Posterior vena cava (tissue), 2 donors: ENCODE data around the gene PLA2G4B. TPM values are rescaled to one million over a fixed set of nuclear protein-coding genes. Genes with fewer than 3 reads are reported as not detected.
"Not testable (repeated sequence)": the region's sequence is repeated elsewhere in the genome, so short reads cannot be mapped to it uniquely, and the experiment has no call there.

Source experiments
- DNase-seq: peaks from one replicate; pipeline ENCODE4 v3.0.0-alpha.2; 2020; ENCODE audit warnings: low spot score
- intact Hi-C, 2 donors: fragments of 100-400 bp; cut with DNase I; formaldehyde crosslinking; loops; one replicate each; pipeline versions ENCODE4 v1.14.1 to v1.14.2; 2022 to 2023
- total RNA-seq, 2 donors: library from RNA; stranded (reverse); fragmentation: NEBNext Ultra II Directional; extraction: Animal tissue kit (Norgen Biotek cat#: 25700); gene quantifications; one replicate each; pipeline ENCODE4 v1.2.1, GENCODE V29; 2021
- donor health status: DM: yes; HTN: yes; CAD: no.
- donor health status: DM: yes; HTN: yes; CAD: no.

Gene PLA2G4B
- total RNA-seq, 2 donors from 2014 or later: 1.5 to 4.0 TPM

GRCh38 chr15:41823502-41823901 is 15.1 kb upstream of the PLA2G4B start:
- DNase-seq: no peak
- intact Hi-C loops: no loop called here

DNA sequence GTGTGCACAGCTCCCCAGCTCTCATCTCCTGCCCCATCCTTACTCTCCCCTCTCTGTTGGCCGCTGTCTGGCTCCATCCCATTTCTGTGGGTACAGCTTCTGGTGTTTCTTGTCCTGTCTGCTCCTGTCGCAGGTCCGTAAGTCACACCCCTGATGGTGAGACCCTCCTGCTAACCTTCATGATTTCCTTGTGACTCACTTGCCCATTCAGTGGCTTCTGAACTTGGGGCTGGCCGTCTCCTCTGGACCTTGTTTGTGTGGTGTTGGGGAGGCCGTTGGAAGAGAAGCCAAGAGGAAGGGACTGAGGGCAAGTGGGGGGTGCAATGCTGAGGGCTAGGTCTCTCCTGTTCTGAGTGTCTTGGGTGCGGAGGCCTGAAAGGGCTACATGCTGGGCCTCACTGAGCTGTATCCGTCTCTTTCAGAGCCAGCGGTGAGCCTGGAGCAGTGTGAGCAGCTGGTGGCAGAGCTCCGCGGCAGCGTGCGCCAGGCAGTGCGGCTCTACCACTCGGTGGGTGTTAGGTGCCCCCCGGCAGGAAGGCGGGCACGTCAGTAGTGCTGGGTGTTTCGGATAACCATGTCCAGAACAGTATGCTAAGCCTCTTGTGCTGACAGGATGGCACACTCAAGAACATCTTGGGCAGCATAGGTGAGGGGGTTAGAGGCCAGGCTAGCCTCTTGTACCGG is 14.4 kb upstream of the PLA2G4B start:
- intact Hi-C loops: no loop called here
- no peak for DNase-seq

- intact Hi-C loops: no loop called here
- no peak for DNase-seq
Observed at GRCh38 chr15:41825145-41825544, 13.5 kb upstream of the PLA2G4B start.

GRCh38 chr15:41825572-41826535 is 12.8 kb upstream of the PLA2G4B start:
- DNase-seq: no peak
- intact Hi-C loops: no loop called here

DNA sequence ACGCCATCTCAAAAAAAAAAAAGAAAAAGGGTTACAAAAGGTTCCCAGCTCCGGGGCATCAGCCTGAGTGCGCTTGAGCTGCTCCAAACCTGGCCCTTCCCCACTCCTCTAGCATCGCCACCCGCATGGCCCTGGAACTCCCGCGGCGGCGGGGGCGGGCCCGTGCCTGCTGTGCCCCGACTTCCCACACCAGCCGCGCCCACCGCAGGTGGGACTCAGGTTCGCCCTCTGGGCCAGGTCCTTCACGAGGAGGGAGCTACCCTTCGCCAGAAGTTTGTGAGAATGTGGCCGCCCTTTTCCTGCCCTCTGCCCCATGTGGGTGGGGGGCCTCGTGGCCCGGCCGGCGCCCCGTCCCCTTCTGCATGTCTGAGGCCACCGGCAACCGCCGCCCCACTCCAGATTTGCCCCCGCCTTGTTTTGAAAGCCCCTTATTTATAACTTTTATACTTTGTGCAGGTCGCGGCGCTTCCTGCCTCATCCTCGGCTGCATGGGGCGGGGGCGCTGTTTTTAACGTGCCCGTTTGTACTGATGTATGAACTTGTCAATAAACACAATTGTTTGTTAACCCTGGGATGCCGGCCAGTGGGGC is 11.3 kb upstream of the PLA2G4B start:
- intact Hi-C loops: no loop called here
- DNase-seq: no peak

- DNase-seq: peak; percentile 98
- intact Hi-C loops: no loop called here
Observed at GRCh38 chr15:41827880-41828806, 10.5 kb upstream of the PLA2G4B start, which contains the start of gene JMJD7. Gene JMJD7, plus strand, starts transcription at chr15:41828092. Its CDS starts 33 bp downstream, at chr15:41828125.

- intact Hi-C loops: no loop called here
- DNase-seq: no peak
Observed at GRCh38 chr15:41828807-41829141, 9.9 kb upstream of the PLA2G4B start.

- intact Hi-C loops: no loop called here
Observed at GRCh38 chr15:41829959-41830646, 8.5 kb upstream of the PLA2G4B start.

DNA sequence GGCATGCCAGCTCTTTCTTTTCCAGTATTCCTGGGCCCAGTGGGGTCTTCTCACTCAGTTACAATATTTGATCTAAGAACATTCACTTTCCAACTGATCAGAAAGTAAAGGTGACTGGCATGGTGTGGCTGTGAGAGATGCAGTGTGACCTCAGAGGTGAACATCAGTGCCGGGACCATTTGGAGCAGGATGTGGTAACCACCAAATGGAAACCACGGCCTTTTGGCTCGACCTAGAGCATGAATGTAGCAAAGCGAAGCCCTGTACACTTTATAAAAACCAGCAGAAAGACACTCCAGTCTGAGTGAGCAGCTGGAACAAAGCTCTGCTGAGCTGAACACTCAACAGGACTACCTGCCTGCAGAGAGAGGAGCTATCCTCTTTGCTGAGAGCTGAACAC is 7.4 kb upstream of the PLA2G4B start:
- intact Hi-C loops, DNase-seq: not testable (repeated sequence)

More at GRCh38 chr15:41829959-41830646, 8.5 kb upstream of the PLA2G4B start:
- DNase-seq: no peak

DNA sequence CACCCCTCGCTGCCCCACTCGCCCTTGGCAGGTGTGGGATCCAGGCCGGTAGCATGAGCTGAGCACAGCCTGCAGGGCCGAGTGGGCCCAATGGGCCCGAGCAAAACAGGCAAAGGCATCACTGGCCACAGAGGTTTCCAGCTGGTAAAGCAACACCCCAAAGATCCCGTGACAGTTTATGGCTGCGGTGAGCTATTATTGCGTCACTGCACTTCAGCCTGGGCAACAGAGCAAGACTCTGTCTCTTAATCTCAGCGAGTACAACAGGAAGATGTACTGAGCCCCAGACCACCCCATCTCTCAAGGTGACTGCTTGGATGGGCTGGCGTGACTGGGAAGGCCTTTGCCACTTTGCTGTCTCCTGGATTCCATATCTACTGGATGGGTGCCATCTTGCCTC is 6.4 kb upstream of the PLA2G4B start:
- intact Hi-C loops: no loop called here
- DNase-seq: no peak

- intact Hi-C loops: no loop called here
- DNase-seq: no peak
Observed at GRCh38 chr15:41832875-41833274, 5.8 kb upstream of the PLA2G4B start.

DNA sequence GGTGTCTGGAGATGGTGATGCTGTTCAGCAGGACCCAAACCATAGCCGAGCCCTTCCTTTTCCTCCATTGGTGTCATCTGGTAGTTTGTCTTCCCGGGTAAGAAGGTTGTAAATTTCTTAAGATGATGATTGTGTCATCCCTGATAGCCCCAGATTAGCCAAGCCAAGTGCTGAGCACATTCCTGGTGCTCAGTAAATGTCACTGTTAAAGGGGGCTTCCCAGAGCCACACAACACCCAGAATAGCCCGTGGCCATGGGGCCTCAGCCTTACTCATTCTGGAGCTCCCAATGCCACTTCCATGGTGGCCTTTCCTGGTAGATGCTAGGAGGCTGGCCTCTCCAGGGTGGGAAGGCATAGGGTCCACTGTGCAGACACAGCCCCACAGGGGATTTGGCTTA is 4.6 kb upstream of the PLA2G4B start:
- intact Hi-C loops: no loop called here
- DNase-seq: no peak

- no peak for DNase-seq
- intact Hi-C loops: no loop called here
Observed at GRCh38 chr15:41836073-41836472, 2.6 kb upstream of the PLA2G4B start.

GRCh38 chr15:41836713-41837454 is 1.8 kb upstream of the PLA2G4B start:
- intact Hi-C loops: no loop called here
- DNase-seq: no peak

DNA sequence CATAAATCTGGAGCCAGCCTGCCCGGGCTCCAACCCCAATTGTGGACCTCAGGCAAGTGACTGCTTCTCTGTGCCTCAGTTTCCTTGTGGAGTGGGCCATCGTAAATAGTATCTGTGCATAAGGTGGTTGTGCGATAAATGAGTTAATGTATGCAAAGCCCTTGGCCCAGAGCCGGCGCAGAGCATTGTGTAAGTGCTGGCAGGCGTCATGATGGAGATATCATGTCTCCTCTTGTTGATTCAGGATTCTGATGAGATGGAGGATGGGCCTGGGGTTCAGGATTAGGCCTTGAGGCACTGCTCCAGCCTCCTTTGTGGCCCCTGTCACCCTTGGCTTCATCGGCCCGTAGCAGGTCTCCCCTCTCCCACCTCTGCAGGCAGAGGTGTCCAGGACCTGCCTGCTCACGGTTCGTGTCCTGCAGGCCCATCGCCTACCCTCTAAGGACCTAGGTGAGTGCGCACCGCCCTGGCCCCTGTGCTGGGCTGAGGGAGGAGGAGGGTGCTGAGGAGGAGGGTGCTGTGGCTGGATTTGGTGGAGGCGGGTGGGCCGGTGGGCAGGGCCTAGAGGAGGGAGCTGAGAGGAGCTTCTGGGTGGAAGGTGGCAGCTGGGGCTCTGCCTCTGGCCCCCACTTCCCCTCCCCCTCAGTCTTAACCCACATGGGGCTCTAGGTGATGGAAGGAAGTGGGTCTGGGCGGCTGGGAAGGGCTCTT is 1.3 kb downstream of the PLA2G4B start:
- intact Hi-C loops: no loop called here
- DNase-seq: no peak

DNA sequence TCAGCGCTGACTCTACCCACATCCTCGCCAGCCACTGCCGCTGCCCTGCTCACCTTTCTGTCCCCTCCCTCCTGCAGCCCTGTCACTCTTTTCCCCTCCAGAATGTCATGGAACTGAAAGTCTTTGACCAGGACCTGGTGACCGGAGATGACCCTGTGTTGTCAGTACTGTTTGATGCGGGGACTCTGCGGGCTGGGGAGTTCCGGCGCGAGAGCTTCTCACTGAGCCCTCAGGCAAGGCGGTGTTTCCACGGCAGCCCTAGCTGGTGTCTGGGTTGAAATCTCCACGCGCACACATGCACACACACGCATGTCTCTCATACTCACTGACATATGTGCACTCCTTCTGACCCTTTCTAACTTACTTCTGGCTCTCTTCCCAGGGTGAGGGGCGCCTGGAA is 2.0 kb downstream of the PLA2G4B start:
- no peak for DNase-seq
- intact Hi-C loops: no loop called here

DNA sequence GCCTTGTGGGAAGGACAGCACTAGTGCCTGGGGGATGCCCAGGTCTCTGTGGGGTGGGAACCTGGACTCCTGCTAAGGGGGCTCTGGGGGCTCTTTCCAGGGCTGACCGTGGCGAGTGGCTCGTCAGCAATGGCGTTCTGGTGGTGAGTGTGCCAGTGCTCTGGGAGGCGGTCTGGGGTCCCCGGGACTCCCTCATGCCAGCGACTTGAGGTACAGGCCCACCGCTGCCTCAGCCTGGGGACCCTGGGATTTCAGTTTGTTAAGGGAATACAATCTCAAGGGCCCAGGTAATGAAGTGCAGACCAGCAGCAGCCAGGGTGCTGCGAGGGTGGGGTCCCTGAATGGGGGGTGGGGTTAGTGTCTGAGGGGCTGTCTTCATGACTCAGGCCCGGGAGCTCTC is 2.5 kb downstream of the PLA2G4B start:
- DNase-seq: no peak
- intact Hi-C loops: no loop called here
